HepG2 (cell line): ENCODE data around the gene YJEFN3. TPM values are rescaled to one million over a fixed set of nuclear protein-coding genes. Genes with fewer than 3 reads are reported as not detected.
A peak's percentile ranks its signal among the peaks of the same experiment; 100 is the strongest.

Experiments
- ATAC-seq: fragments of 200-7000 bp; cut with Tn5 transposase; 3 replicates; pipeline ENCODE4 v1.9.1; 2020; ENCODE audit warnings: mild to moderate bottlenecking, moderate library complexity
- BruUV-seq: library from RNA; stranded (reverse); fragments of 400-500 nt; replicated peaks from 2 replicates; lab custom pipeline; 2021; lab: Mats Ljungman, UMichigan
- CTCF ChIA-PET: fragments of 300-600 bp; formaldehyde crosslinking; extraction: SDS; loops from one replicate; lab custom pipeline; 2021; ENCODE audit warnings: low total read pairs, inconsistent platforms, low intra/inter-chr PET ratio; lab: Yijun Ruan, JAX
- POLR2A ChIA-PET: fragments of 350-600 bp; sonication (Branson Sonifier 250); formaldehyde crosslinking; loops from one replicate; lab custom pipeline; 2020; ENCODE audit warnings: antibody characterized with exemption, inconsistent platforms; lab: Yijun Ruan, JAX
- DNase-seq: peaks from one replicate; pipeline ENCODE4 v3.0.0-alpha.2; 2015; ENCODE audit warnings: low spot score
- FAIRE-seq: peaks from 3 replicates; lab custom pipeline; 2011; peaks lifted over from hg19 to GRCh38; lab: Jason Lieb, UNC
- H2AFZ ChIP-seq: one replicate; pipeline ENCODE4 v1.6.1; 2011; ENCODE audit warnings: low read length, inconsistent platforms
- H3K27ac ChIP-seq: fragments of 300-600 bp; 3 replicates; pipeline ENCODE4 v1.8.0; 2011; ENCODE audit warnings: mixed run types, mild to moderate bottlenecking, mixed read lengths, low read length, inconsistent platforms; ENCODE audit not compliant: insufficient read depth; ENCODE audit errors: extremely low read length
- H3K27me3 ChIP-seq, 2 experiments: fragments of 200-600 bp in 1 of 2; 2 replicates in 1 of 2; 3 replicates in 1 of 2; pipeline versions ENCODE4 v1.6.0 to v1.8.0; 2011; ENCODE audit warnings: low read length in 2 of 2, mild to moderate bottlenecking in 2 of 2, moderate library complexity in 2 of 2, inconsistent platforms in 1 of 2; ENCODE audit not compliant: insufficient read depth in 2 of 2, control insufficient read depth in 1 of 2
- H3K36me3 ChIP-seq, 2 experiments: fragments of 200-600 bp in 1 of 2; replicated peaks in 1 of 2; 2 replicates in 1 of 2; 3 replicates in 1 of 2; pipeline versions ENCODE4 v1.5.1 to v1.8.0; 2011; ENCODE audit warnings: low read length in 2 of 2, inconsistent platforms in 1 of 2; ENCODE audit not compliant: insufficient read depth in 2 of 2, control insufficient read depth in 1 of 2
- H3K4me1 ChIP-seq: 2 replicates; pipeline ENCODE4 v1.5.1; 2012; ENCODE audit warnings: low read length, inconsistent platforms; ENCODE audit not compliant: insufficient read depth
- H3K4me2 ChIP-seq: 2 replicates; pipeline ENCODE4 v1.6.0; 2011; ENCODE audit warnings: low read depth, low read length, inconsistent platforms
- H3K4me3 ChIP-seq, 3 experiments: fragments of 200-600 bp in 1 of 3; sonication (generic), shearing (Covaris generic) in 1 of 3; replicated peaks in 1 of 3; 2 replicates each; pipeline ENCODE4 v1.5.1; 2011 to 2016; ENCODE audit warnings: low read length in 3 of 3, inconsistent platforms in 2 of 3, low read depth in 2 of 3, mild to moderate bottlenecking in 2 of 3, control low read depth in 1 of 3, mixed read lengths in 1 of 3; ENCODE audit not compliant: insufficient read depth in 1 of 3
- H3K79me2 ChIP-seq: one replicate; pipeline ENCODE4 v1.6.1; 2011; ENCODE audit warnings: low read length, inconsistent platforms; ENCODE audit not compliant: insufficient read depth
- H3K9ac ChIP-seq: 2 replicates; pipeline ENCODE4 v1.6.0; 2011; ENCODE audit warnings: mild to moderate bottlenecking, low read depth, low read length, inconsistent platforms; ENCODE audit not compliant: insufficient read depth
- H3K9me3 ChIP-seq: 2 replicates; pipeline ENCODE4 v1.5.1; 2012; ENCODE audit warnings: mild to moderate bottlenecking, low read length
- H4K20me1 ChIP-seq: 2 replicates; pipeline ENCODE4 v1.6.0; 2011; ENCODE audit warnings: inconsistent platforms, mild to moderate bottlenecking, low read length, moderate library complexity; ENCODE audit not compliant: insufficient read depth
- AGO2 ChIP-seq: fragments of 200-400 bp; formaldehyde crosslinking; optimal IDR thresholded peaks from 2 replicates; pipeline ENCODE3; 2017; ENCODE audit warnings: mild to moderate bottlenecking, low read depth, low read length, moderate library complexity
- CERS6 ChIP-seq: sonication (generic); formaldehyde crosslinking; IDR thresholded peaks from 2 replicates; pipeline ENCODE4 v1.5.0; 2020; ENCODE audit warnings: missing genetic modification reagents
- ETS1 ChIP-seq: sonication (generic); formaldehyde crosslinking; IDR thresholded peaks from 2 replicates; pipeline ENCODE4 v1.4.0; 2020; ENCODE audit warnings: missing genetic modification reagents
- RBM22 ChIP-seq: fragments of 200-400 bp; formaldehyde crosslinking; optimal IDR thresholded peaks from 2 replicates; pipeline ENCODE3; 2017; ENCODE audit warnings: mild to moderate bottlenecking, low read length, moderate library complexity
- SETDB1 ChIP-seq: sonication (generic); formaldehyde crosslinking; IDR thresholded peaks from 2 replicates; pipeline ENCODE4 v1.5.1; 2020; ENCODE audit warnings: missing genetic modification reagents, mild to moderate bottlenecking, borderline replicate concordance
- SOX6 ChIP-seq, 2 experiments: fragments of 450-650 bp in 1 of 2; sonication (generic) in 1 of 2; formaldehyde crosslinking in 1 of 2; IDR thresholded peaks; 2 replicates each; pipeline versions ENCODE4 v1.4.0 to v1.6.1; 2017 to 2020; ENCODE audit warnings: antibody characterized with exemption in 1 of 2, mild to moderate bottlenecking in 1 of 2, missing genetic modification reagents in 1 of 2
- YY1 ChIP-seq: IDR thresholded peaks from 2 replicates; pipeline ENCODE4 v1.6.1; 2011; ENCODE audit warnings: low read length, low read depth, moderate library complexity, mild to moderate bottlenecking; ENCODE audit not compliant: insufficient read depth, insufficient replicate concordance
- ZMAT5 ChIP-seq: sonication (generic); formaldehyde crosslinking; IDR thresholded peaks from 2 replicates; pipeline ENCODE4 v1.5.0; 2020; ENCODE audit warnings: mild to moderate bottlenecking, low read depth, missing genetic modification reagents, borderline replicate concordance
- WGBS: methylation state at CpG from one replicate; pipeline ENCODE4 v1.1.6; 2017; ENCODE audit warnings: low lambda C conversion rate; 5-methylcytosine and 5-hydroxymethylcytosine counted together
- in situ Hi-C: cut with HindIII; loops from 2 replicates; pipeline ENCODE4 v1.10.0; 2017; ENCODE audit warnings: low pct_unique_long_range_greater_than_20kb; ENCODE audit not compliant: extremely low pct_ligation_motif_present
- intact Hi-C: fragments of 100-400 bp; cut with micrococcal nuclease; formaldehyde crosslinking; loops from one replicate; pipeline ENCODE4 v1.10.0; 2022; ENCODE audit not compliant: unreplicated experiment
- polyA plus RNA-seq, 8 experiments: library from polyadenylated mRNA; depleted of rRNA in 3 of 8; stranded (reverse) in 7 of 8; unstranded in 1 of 8; fragments of >200 nt; fragmentation: Illumina TruSeq in 4 of 8; extraction: Trizol in 4 of 8; gene quantifications; 2 replicates each; pipeline versions ENCODE4 v1.2.1 to v1.2.3, GENCODE V29; 2011 to 2016; ENCODE audit warnings: low read depth in 4 of 8, missing spikeins in 1 of 8, mixed read lengths in 1 of 8; ENCODE audit not compliant: insufficient read depth in 1 of 8
- total RNA-seq, 5 experiments: library from RNA; depleted of rRNA; stranded (reverse); fragments of >200 nt; fragmentation: Illumina TruSeq; extraction: Trizol; gene quantifications; 2 replicates each; pipeline ENCODE4 v1.2.3, GENCODE V29; 2016; ENCODE audit warnings: low read depth in 1 of 5

Gene YJEFN3
- total and polyA plus RNA-seq, 2 of the 13 experiments (the other 11 are each of a cell fraction or from before 2014, with no cell fraction given), result 0.89 to 4.0 TPM

- no peaks in the 10 kb centered on the region for H3K4me1 ChIP-seq
- H3K4me2 ChIP-seq, result no peak overlapping the region
- H3K27me3 ChIP-seq, result no peaks in the 10 kb centered on the region; a peak in 1 of 5 replicates
- no peaks in the 10 kb centered on the region for H4K20me1 ChIP-seq
- TF ChIP-seq CERS6 (no peak), YY1 (no peak), ETS1 (CRISPR knock-in tag) (no peak), RBM22 (peak; percentile 29), AGO2 (peak; percentile 72), ZMAT5 (no peak), SETDB1 (CRISPR knock-in tag) (no peak), SOX6 (IDR thresholded peaks at IDR 0.05) (no peak), SOX6 (CRISPR knock-in tag; IDR thresholded peaks at IDR 0.05) (no peak)
- peaks cover 2% of the 10 kb centered on the region for H3K79me2 ChIP-seq
- H2AFZ ChIP-seq, result no peak overlapping the region
- ATAC-seq (no peak), FAIRE-seq (no peak), DNase-seq (no peak)
- H3K9ac ChIP-seq, result no peak overlapping the region
- ChIA-PET POLR2A (no interaction called here), CTCF (no interaction called here)
- H3K36me3 ChIP-seq, result peaks cover 31 to 81% of the 10 kb centered on the region in 2 experiments; a peak in 4 of 5 replicates
- in situ Hi-C loops (no loop called here), intact Hi-C loops (no loop called here)
- WGBS, result 93% methylated on average over 23 of the region's 30 CpGs
- H3K27ac ChIP-seq, result no peak overlapping the region
- no peaks in the 10 kb centered on the region for H3K9me3 ChIP-seq
- no peak overlapping the region for H3K4me3 ChIP-seq
- BruUV-seq, result no TSS peak
Measured at GRCh38 chr19:19495614-19496603, 32.8 kb upstream of the YJEFN3 start.
